HL-60 (cell line): ENCODE results near the gene PGGHG.
"Not testable (repeated sequence)": the region's sequence is repeated elsewhere in the genome, so short reads cannot be mapped to it uniquely, and the experiment has no call there.

Source experiments
- DNase-seq, 2 experiments: peaks; one replicate each; pipeline ENCODE4 v3.0.0-alpha.2; 2010 to 2020; ENCODE audit warnings: low read depth in 1 of 2, low spot score in 1 of 2
- H3K27ac ChIP-seq: fragments of 250-450 bp; sonication (Bioruptor Pico); replicated peaks from 2 replicates; pipeline ENCODE4 v1.5.1; 2020; ENCODE audit warnings: mild to moderate bottlenecking, moderate library complexity
- H3K27me3 ChIP-seq: fragments of 250-450 bp; sonication (Bioruptor Pico); 2 replicates; pipeline ENCODE4 v1.5.1; 2021; ENCODE audit warnings: mild to moderate bottlenecking, moderate library complexity; ENCODE audit not compliant: insufficient read depth, poor library complexity, severe bottlenecking
- H3K4me3 ChIP-seq: replicated peaks from 2 replicates; pipeline ENCODE4 v1.5.1; 2011; ENCODE audit warnings: mild to moderate bottlenecking, control low read depth, low read length; ENCODE audit not compliant: insufficient read depth
- GABPA ChIP-seq: IDR thresholded peaks from 2 replicates; pipeline ENCODE4 v1.6.1; 2012; ENCODE audit warnings: low read depth
- POLR2AphosphoS5 ChIP-seq: IDR thresholded peaks from 2 replicates; pipeline ENCODE4 v1.6.1; 2012; ENCODE audit warnings: low read depth
- SPI1 ChIP-seq: IDR thresholded peaks from 2 replicates; pipeline ENCODE4 v1.6.1; 2012; ENCODE audit warnings: low read depth, mild to moderate bottlenecking, borderline replicate concordance
- TF ChIP-seq, protein P1 (sequence below): IDR thresholded peaks from one replicate; pipeline ENCODE4 v1.5.1; 2011; ENCODE audit warnings: low read length, control low read depth, inconsistent platforms; ENCODE audit not compliant: insufficient read depth
- TF ChIP-seq, protein P2 (sequence below): IDR thresholded peaks from 2 replicates; pipeline ENCODE4 v1.6.1; 2012; ENCODE audit warnings: low read depth; ENCODE audit not compliant: insufficient replicate concordance

PGGHG gene

DNA sequence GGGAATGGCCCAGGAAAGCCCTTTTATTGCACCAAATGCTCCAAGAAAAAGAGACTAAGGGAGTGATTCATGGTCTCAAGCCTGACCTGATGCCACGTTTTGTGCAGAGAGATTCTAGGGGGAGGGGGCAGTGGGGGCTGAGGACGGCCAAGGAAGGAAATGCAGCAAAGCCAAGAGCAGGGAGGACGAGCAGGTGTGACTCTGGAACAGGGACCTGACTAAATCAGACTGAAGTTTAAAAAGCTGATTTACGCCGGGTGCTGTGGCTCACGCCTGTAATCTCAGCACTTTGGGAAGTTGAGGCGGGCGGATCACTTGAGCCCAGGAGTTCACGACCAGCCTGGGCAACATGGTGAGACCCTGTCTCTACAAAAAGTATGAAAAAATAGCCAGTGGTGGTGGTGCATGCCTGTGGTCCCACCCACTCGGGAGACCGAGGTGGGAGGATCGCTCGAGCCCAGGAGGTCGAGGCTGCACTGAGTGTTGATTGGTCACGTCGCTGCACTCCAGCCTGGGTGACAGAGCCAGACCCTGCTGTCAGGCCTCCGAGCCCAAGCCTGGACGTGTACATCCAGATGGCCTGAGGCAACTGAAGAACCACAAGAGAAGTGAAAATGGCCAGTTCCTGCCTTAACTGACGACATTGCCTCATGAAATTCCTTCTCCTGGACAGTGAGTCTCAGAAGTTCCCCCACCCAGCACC lies 42.6 kb downstream of the PGGHG start:
- no peak overlapping the region for H3K27ac ChIP-seq
- no peak for DNase-seq
- H3K4me3 ChIP-seq, result no peak overlapping the region
- TF ChIP-seq POLR2AphosphoS5, result no peak
- TF ChIP-seq SPI1, result no peak
- TF ChIP-seq, protein P1, sequence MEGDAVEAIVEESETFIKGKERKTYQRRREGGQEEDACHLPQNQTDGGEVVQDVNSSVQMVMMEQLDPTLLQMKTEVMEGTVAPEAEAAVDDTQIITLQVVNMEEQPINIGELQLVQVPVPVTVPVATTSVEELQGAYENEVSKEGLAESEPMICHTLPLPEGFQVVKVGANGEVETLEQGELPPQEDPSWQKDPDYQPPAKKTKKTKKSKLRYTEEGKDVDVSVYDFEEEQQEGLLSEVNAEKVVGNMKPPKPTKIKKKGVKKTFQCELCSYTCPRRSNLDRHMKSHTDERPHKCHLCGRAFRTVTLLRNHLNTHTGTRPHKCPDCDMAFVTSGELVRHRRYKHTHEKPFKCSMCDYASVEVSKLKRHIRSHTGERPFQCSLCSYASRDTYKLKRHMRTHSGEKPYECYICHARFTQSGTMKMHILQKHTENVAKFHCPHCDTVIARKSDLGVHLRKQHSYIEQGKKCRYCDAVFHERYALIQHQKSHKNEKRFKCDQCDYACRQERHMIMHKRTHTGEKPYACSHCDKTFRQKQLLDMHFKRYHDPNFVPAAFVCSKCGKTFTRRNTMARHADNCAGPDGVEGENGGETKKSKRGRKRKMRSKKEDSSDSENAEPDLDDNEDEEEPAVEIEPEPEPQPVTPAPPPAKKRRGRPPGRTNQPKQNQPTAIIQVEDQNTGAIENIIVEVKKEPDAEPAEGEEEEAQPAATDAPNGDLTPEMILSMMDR, result no peak
- TF ChIP-seq, protein P2, sequence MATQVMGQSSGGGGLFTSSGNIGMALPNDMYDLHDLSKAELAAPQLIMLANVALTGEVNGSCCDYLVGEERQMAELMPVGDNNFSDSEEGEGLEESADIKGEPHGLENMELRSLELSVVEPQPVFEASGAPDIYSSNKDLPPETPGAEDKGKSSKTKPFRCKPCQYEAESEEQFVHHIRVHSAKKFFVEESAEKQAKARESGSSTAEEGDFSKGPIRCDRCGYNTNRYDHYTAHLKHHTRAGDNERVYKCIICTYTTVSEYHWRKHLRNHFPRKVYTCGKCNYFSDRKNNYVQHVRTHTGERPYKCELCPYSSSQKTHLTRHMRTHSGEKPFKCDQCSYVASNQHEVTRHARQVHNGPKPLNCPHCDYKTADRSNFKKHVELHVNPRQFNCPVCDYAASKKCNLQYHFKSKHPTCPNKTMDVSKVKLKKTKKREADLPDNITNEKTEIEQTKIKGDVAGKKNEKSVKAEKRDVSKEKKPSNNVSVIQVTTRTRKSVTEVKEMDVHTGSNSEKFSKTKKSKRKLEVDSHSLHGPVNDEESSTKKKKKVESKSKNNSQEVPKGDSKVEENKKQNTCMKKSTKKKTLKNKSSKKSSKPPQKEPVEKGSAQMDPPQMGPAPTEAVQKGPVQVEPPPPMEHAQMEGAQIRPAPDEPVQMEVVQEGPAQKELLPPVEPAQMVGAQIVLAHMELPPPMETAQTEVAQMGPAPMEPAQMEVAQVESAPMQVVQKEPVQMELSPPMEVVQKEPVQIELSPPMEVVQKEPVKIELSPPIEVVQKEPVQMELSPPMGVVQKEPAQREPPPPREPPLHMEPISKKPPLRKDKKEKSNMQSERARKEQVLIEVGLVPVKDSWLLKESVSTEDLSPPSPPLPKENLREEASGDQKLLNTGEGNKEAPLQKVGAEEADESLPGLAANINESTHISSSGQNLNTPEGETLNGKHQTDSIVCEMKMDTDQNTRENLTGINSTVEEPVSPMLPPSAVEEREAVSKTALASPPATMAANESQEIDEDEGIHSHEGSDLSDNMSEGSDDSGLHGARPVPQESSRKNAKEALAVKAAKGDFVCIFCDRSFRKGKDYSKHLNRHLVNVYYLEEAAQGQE, result no peak
- TF ChIP-seq GABPA, result no peak
- H3K27me3 ChIP-seq, result peaks cover 4% of the 10 kb centered on the region

DNA sequence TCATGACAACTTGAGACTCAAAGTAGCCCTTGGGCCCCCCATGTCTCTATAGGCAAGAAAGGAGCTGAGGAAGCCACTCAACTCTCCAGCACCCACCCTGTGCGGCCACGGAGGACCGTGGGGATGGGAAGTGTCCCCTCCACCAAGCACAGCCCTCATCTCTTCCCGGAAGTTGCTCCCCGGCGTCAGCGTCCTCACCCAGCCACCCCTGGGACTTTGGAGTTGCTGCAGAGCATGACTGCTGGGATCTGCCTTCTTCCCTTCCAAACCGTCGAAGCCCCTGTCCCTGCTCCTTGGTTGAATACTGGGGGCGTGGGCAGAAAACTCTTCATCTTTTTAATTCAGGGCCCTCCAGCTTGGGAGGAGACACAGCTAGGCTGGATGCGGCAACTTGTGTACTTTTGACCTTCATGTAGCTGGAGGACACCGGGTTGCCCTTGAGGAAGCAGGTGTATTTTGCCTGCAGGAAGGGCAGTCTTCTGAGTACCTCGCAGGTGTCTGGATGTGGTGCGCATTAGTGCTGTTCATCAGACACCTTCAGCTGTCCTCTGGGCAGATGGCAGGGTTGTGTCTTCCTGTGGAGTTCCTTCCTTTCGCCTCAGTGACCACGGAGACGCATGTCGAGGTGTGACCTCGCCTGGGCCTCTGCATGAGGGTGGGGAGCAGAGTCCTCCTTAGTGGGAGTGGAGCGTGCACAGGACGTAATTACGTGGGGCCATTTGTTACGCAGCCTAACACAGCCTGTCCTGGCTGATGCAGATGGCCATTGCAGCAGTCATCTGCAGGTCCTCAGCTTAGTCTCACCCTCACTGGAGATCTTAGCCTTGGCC lies 43.9 kb downstream of the PGGHG start:
- Histone ChIP-seq H3K27ac (no peak overlapping the region), H3K4me3 (no peak overlapping the region), H3K27me3 (peaks cover 4% of the 10 kb centered on the region)
- TF ChIP-seq, protein P1, result no peak
- TF ChIP-seq GABPA (no peak), POLR2AphosphoS5 (no peak), SPI1 (no peak)
- TF ChIP-seq, protein P2, result no peak
- no peak for DNase-seq

DNA sequence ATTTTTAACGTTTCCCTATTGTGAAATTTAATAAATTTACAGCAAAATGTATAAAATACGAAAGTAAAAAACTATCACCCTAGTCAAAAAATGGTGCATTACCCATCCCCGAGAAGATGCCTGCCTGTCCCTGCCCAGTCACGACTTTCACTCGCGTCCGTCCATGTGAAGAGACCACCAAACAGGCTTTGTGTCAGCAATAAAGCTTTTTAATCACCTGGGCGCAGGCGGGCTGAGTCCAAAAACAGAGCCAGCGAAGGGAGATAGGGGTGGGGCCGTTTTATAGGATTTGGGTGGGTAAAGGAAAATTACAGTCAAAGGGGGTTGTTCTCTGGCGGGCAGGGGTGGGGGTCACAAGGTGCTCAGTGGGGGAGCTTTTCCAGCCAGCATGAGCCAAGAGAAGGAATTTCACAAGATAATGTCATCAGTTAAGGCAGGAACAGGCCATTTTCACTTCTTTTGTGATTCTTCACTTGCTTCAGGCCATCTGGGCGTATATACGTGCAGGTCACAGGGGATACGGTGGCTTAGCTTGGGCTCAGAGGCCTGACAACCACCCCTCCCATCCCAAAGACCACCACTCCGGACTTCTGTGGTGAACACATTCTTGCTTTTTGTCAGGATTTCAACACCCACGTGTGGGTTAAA lies 44.8 kb downstream of the PGGHG start:
- H3K4me3 ChIP-seq, H3K27ac ChIP-seq, H3K27me3 ChIP-seq, DNase-seq: not testable (repeated sequence)

DNA sequence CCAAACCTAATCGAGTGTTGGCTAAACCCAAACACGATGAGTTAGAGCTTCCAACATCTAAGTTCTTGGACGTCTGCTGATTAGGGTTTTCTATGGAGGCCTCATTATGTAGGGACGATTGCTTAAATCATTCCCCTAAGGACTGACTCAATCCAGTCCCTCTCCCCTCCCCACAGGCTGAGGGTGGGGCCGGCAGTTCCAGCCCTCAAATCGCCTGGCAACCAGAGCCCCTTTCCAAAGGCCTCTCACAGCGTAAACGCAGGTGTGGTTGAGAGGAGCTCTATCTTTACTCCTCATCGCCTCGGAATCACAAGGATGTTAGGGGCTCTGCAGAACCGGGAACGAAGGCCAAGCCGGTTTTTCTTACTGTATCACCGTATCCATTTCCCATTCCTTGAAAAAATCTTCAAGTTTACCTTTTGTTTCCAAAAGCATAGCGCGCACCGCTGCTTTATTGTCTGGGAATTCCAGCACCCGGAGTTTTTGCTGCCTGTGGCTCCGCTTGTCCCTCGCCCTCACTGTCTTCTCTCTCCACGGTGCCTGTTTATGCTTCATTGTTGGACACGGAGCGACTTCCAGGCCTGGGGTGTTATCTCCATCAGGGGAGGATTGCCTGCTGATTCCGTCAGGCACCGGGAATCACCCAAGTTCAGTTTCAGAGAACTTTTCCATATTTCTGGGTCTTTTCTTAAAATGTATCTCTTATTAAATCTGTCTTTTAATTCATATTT lies 45.5 kb downstream of the PGGHG start:
- TF ChIP-seq, protein P1, result no peak
- TF ChIP-seq, protein P2, result no peak
- no peak for TF ChIP-seq POLR2AphosphoS5
- TF ChIP-seq SPI1, result no peak
- no peak for TF ChIP-seq GABPA
- H3K27me3 ChIP-seq, result peaks cover 4% of the 10 kb centered on the region
- no peak for DNase-seq
- no peak overlapping the region for H3K27ac ChIP-seq
- H3K4me3 ChIP-seq, result no peak overlapping the region
